Left forelimb (tissue), 1 donor: ENCODE measurements around the gene LDHD.

Experiments used
- DNase-seq: peaks from one replicate; pipeline ENCODE4 v3.0.0-alpha.2; 2018; ENCODE audit warnings: low spot score

The LDHD gene

GRCh38 chr16:75062135-75062975 lies 54.2 kb downstream of the LDHD start:
- no peak for DNase-seq
